DOHH2 (cell line): ENCODE data around the gene GOLGA3.

Experiments used
- CTCF ChIP-seq: fragments of 200-600 bp; sonication (generic); IDR thresholded peaks from one replicate; pipeline ENCODE4 v1.5.1; 2014; ENCODE audit warnings: antibody characterized with exemption, mild to moderate bottlenecking, low read depth, low read length; ENCODE audit not compliant: poor library complexity, severe bottlenecking
- EZH2phosphoT487 ChIP-seq: fragments of 200-600 bp; sonication (generic); IDR thresholded peaks from 2 replicates; pipeline ENCODE4 v1.6.1; 2017; ENCODE audit warnings: borderline replicate concordance, mild to moderate bottlenecking, antibody characterized with exemption, low read length, moderate library complexity, mixed read lengths

GRCh38 chr12:132872073-132872855 lies 43.6 kb upstream of the GOLGA3 start:
- TF ChIP-seq CTCF (no peak), EZH2phosphoT487 (no peak)
